Activated CD8-positive, alpha-beta memory T cell treated with anti-CD3 and anti-CD28 coated beads, Interleukin-2, amount 50 U/mL, for 24 hours (primary cell): ENCODE results near the gene ALKBH5.

ENCODE experiments used
- DNase-seq: peaks from one replicate; pipeline ENCODE4 v3.0.0-alpha.2; 2020; ENCODE audit errors: extremely low read depth

Gene ALKBH5

DNA sequence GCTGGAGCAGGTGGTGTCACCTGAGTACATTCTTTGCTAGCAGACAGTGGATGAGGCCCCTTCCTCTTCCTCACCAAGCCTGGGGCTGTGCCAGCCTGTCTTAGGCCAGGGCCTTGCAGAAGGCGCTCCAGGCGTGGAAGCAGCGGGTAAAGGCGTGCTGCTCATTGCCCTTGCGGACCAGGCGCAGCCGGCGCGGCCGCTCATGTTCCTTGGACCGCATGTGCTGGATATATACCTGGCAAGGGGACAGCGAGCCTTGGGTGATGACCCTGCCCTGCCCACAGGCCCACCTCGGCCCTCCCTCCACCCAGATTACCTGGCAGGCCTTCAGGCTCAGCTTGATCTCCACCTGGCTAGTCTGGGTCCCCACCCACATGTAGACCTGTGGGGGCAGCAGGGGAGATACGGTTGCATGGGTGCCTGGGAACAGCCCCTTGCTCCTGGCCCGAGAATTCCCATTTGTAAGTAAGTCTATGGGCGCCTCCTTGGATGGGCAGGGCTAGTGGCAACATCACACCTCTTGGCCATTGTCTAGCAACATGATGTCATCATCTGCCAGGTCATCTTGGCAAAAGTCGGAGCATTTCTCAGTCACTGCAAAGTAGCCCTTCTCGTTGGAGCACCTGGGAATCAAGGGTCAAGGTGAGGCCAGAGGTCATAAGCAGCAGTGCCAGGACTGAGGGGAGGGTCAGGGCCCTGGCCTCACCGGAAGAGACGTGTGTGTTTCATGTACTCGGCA is 61.6 kb downstream of the ALKBH5 start:
- DNase-seq: no peak

DNA sequence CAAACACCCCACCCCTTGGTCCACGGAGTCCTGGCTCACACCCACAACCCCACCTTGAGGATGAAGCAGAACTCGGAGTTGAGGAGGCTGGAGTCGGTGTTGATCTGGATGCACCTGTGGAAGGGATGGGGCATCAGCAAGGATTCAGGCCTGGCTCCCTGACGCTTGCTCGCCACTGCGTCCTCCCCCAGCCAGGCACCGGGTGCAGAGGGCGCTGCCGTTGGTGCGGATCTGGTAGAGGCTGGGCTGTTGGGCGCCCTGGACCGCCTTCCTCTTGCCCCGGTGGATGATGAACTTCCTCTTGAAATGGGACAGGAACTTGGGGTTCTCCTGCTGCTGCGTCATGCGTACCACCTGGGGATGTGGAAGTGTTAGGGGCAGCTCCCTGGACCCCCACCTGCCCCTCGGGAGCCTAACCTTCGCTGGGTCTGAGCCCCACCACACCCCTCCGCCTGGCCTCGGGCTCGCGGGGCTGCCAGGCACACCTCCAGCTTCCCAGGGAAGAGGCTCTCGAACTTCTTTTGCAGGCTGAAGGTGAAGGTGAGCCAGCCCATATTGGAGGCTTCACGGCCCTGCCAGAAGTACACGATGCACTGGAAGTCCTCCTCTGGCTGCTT is 62.6 kb downstream of the ALKBH5 start:
- no peak for DNase-seq

DNA sequence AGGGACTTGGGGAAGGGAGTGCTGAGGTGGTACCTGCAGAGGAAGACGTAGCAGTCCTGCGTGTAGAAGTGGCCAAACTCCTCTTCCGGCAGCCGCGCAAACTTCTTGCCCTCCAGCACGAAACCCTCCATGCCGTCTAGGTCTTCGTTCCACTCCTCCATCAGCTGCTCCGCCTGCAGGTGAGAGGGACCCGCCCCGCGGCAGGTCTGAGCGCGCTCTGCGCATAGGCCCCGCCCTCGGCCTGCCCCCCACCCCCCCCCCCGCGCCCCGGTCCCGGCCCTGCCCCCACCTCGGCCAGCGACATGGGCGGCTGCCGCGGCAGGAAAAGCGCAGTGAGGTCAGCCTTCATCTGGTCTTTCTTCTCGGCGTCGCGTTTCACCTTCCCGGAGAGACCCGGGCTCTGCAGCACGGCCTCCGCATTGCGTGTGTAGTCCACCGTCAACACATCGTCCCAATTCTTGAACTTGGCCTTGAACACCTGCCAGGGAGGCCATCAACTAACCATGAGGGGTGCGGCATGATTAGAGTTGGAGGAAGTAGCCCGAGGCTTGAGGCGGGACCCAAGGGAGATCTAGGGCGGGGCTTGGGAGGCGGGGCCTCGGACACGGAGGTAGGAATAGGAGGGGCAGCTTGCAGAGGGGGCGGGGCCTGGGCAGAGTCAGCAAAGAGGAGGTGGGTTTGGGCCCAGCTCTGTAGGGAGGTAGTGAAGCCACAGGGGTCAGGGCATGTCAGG is 63.4 kb downstream of the ALKBH5 start:
- no peak for DNase-seq

DNA sequence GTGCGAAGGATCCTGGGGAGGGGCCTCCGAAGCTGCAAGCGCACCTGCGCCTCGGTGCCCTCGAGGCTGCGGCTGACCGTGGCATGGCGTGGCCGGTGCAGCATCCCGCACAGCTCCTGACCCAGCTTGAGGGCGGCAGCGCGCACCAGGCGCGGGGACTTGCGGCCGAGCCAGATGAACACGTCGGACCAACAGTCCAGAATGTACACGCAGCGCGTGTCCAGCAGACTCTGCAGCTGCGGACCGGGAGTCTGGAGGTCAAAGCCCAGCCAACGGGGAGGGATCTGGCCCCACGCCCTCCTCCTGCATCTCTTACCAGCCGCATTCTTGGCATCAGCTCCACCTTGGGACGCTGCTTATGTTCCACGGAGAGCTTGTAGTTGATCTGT is 64.0 kb downstream of the ALKBH5 start:
- no peak for DNase-seq

DNA sequence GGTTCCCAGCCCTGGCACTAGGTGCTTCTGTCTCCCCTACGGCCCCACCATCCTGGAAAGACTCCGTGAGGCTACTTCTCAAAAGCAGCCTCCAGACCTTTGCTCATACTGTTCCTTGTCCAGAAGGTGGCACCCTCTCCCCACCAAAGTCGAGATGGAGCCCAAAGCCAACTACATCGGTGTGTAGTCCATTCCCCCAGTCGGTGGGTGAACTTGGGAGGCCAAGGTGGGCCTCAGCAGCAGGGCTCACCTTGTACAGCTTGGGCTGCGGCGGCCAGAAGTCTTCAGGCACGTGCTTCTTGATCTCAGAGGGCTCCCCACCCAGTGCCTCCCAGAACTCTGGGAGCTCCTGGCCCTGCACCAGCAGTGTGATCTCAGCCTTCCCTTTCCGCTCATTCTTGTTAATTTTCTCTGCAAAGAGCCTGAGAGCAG is 64.7 kb downstream of the ALKBH5 start:
- DNase-seq: no peak

DNA sequence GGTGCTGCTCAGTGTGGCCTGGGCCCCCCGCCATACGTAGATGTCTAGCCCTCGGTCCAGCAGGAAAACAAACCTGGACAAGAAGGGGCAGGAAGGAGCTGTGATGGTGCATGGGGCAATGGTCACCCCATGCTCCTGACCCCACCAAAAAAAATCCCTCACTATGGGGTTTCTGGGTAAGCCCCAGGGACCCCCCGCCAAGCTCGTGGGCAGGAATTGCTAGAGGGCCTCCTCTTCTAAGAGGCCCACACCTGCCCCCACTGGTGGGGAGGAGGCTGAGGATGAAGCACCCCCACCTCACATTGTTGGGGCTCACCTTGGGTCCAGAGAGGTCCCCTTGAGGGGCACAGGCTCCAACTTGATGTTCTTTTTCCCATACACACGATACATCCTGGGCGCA is 65.2 kb downstream of the ALKBH5 start:
- DNase-seq: no peak

DNA sequence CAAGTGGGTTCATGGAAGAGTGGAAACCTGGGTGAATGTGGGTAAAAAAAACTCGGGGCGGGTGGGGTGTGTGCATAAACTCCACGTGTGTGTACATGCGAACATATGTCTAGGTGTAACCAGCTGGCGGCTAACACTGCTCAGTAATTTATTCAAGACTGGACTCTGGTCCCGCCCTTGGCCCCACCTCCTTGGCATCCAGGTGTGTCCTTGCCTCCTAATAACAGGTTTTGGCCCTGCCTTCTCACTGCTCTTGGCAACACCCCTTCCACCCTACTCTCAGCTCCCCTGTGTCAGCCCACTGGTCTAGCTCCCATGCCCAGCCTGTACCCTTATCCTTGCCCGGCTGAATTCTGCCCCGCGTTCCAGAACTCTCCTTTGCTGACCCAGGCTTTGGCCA is 66.6 kb downstream of the ALKBH5 start:
- no peak for DNase-seq

DNA sequence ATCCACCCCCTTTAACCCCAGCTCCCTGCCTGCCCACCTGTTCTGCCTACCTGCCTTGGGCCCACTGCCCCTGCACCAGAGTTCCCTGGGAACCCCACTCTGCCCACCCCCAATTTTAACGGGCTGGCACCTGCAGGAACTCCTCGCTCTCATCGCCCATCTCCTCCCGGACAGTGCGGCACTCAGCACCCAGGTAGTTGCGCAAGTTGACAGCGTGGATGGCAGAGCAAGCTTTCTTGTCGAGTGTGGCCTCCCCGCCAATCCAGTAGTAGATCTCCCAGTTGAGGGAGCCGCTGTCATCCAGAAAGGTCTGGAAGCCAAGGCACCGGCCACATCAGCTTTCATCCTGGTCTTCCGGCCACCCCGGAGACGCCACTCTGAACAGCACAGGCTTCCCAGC is 67.1 kb downstream of the ALKBH5 start:
- DNase-seq: no peak

DNA sequence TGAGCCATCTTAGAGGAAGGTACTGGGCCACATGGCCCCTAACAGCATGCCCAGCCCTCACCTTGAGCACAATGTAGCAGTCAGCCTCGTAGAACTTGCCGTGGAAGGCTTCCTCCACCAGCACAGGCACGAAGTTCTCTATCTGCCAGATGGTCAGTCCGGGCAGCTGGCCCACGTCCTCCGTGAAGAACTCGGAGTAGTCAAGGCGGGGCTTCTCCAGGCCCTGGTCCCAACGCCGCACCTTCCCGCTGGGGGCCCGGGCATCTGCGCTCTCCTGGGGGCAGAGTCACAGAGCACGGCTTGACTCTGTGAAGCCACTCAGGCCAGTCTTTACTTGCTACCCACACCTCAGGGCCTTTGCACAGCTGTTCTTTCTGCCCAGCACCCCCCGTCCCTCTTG is 67.6 kb downstream of the ALKBH5 start:
- no peak for DNase-seq

DNA sequence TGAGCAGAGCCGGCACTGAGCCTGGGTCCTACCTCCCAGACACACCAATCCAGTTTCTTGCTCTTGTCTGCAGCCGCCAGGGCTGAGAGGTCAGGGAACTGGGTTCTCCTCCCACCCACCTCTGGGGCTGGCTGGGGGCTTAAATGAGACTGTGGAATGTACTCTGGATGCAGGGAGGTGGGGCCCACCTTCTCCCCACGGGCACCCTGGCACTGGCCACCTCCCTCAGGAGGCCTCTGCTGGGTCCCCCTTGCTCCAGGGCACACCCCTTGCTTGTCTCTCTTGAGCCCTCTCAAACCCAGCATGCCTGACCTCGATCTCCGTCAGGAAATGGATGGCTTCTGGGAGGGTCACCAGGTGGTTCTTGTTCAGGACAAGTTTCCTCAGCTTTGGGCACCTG is 68.5 kb downstream of the ALKBH5 start:
- DNase-seq: no peak

DNA sequence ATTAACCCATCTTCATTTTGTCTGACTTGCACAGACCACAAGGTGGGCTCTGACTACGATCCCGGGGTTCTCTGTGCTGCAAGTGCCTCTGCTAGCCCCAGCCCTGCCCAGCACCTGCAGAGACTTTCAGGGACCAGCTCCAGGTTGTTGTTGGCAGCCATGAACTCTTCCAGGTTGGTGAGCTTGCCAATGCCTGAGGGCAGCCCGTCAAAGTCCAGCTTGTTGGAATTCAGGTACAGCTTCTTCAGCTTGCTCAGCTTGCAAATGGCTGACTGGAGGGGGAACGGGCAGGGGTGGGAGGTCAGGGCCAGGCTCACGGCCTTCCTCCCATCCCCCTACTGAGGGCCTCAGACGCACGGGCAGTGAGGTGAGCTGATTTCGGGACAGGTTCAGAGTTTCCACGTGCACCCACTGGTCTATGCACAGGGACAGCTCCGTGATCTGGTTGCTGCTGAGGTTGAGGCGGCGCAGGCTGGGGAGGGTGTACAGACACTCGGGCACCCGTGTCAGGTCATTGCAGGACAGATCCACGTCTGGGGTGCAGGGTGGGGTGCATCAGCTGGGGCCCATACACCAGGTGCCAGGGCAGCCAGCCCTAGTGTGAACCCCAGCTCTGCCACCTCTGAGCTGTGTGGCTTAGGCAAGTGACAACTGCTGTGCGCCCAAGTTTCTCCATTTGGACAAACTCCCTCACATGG is 69.7 kb downstream of the ALKBH5 start:
- DNase-seq: no peak

DNA sequence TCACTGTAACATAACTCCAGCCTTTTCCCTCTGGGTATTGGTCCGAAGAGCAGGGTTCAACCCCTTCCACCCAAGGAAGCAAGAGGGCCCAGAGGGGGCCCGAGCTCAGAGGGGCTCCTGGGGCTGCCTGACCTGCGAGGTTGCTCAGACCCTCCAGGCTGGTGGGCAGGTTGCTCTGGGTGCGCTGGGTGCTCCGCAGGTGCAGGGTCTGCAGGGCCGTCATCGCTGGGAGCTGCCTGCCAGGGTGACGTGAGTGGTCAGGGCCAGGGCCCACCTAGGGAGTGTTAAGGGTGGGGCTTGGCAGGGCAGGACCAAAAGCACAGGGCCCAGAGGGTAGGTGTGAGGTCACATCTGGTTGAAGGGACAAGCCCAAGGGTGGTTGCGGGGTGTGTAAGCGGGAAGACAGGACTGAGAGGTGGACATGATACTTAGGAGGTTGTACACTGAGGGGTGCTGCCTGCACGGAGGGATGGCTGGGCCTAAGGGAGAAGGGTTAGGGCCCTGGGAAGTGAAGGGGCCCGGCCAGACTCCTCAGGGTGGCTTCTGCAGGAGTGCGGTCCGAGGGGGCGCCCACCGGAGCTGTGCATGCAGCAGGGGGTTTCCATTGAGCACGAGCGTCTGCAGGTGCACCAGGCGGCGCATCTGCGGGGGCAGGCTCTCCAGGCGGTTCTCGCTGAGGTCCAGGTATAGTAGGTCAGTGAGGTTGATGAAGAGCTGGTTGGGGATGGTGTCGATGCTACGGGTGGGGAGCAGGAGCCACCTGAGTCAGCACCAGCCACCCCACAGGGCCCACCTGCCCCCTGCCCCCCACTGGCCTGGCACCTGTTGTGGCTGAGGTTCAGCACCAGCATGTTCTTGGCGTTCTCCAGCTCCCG is 70.6 kb downstream of the ALKBH5 start:
- DNase-seq: no peak

DNA sequence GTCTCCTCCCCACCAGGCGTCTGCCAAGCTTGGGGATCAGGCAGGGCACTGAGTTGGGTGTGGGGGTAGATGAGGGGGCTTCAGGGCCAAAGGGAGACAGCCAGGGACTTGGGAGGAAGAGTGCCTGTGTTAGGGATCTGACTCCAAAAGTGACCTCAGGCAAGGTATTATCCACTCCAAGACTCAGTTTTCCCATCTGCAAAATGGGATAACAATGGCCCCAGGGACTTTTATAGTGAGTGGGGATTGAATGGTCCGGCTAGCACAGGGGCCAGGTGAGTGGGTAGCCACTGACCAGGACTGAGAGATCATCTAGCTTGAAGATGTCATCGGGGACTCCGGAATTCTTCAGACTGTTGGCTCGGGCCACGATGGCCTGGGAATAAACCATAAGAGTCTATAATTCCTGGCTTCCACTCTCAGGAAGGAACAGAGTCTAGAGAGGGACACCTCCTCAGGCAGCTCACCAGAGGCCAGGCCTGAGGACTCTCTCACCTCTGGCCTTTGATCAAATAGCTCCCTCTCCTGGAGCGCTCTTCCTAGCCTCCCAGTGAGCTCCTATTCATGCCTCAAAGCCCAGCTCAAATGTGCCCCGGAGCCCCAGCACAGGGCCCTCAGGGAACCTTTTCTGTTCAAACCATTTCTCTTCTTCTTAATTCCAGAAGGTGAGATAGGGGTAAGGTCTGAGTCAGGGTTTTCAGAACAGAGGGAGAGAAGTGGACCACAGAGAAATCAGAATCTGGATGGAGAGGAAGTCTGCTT is 71.4 kb downstream of the ALKBH5 start:
- no peak for DNase-seq

DNA sequence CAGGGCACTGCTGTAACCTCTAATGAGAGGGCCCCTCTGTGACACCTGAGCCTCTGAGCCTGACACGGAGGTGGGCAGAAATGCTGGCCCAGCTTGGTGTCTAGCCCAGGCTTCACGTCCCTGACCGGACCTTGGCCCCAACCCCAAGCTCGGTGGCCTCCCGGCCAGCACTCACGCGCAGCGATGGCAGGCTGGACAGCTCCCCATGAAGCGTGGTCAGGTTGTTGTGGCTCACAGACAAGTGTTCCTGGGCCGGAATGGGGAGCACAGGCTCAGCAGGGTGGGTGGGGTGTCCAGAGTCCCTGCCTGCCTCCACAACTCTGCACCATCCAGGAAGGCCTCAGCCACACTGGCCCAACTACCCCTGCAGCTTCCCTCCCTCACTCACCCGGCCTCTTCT is 72.7 kb downstream of the ALKBH5 start:
- DNase-seq: no peak

DNA sequence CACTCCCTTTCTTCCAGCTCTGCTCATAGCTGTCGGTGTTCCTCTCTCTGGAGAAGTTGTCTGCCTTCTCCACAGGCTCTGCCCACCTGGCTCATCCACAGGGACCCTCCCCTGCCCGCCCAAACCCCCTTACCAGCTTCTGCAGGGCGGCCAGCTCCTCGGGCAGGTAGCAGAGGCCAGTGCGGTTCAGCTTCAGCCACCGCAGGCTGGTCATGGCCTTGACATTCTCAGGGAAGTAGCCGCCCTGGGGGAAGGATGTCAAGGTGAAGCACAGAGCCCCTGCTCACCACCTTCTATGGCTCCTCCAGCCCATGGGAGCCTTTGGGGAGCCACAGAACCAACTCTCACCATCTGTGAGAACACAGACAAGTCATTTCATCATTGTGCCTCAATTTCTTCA is 73.1 kb downstream of the ALKBH5 start:
- no peak for DNase-seq

DNA sequence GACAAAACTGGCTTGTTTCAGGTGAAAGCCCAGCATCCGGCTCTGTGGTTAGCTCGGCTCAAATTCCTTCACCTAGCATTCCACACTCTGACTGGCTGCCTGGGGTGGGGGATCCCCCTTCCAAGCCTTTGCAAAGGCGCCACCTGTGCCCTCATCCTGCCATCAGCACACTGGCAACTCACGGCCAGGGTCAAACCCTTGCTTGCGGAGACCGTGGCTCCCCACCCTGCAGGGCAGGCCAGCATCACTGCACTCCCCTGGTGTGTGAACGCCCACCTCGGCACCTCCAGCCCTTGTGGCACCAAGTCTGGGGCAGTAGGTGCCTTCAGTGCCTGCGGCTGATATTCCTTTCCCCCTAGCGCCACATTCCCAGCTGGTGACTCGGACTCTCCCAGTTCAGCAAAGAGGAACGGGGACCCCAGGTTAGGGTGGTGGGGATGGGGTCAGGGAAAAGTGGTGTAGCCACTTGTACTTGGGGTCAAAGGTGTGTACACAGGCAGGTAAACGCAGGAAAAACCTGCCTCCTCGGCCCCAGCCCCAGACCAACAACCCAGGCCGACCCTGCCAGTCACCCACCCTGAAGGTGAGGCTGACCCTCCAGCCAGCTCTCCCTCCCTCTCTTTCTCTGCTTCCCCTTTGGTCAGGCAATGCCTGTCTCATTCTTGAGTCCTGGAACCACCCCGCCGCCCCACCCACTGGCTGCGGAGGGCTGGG is 73.8 kb downstream of the ALKBH5 start:
- no peak for DNase-seq

DNA sequence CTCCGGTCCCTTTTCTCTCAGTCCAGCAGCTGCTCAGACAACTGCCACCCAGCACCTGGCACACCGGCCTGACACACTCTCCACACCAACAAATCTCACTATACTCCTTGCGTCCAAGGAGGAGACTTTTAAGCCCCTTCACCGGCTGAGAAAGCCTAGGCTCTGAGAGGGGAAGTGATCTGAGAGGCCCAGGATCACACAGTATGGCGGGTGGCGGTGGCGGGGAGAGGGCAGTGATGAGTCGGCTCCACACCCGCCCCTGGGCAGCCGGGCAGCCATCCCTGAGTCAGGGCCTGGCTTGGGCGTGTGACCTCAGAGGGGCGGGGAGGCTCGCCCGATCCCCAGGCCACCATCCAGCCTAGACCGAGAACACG is 74.3 kb downstream of the ALKBH5 start:
- no peak for DNase-seq

DNA sequence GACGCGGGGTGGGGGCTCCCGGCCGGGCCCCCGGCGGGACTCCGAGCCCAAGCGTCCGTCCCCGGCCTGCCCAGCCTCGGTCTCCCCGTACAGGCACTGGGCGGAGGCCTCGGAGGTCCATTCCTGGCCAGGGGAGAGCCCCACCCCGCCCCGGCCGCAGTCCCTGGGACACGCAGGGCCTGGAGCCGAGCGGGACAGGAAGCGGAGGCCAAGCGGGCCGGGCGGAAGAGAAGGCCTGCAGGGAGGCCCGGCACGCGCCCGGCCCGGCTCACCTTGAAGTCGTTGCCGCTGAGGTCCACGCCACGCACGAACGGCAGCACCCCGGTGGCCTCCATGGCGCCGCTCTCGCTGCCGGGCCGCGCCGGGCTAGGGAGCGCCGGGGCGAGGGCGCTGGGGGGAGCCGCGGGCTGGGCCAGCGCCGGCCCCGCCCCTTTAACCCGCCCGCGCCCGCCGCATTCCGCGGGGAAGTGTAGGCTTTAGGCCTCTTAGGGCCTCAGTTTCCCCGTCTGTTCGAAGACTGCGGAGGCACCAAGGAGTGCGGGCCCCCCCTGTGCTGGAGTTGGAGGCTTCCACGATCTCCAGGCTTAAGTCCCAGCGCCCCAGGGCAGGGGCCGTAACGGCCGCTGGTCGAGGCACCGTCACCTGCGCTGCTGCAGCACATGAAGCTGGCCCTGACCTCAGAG is 74.9 kb downstream of the ALKBH5 start, which contains the start of gene FLII:
Gene FLII, minus strand, starts transcription at position 383 of the 683 bp plus-strand sequence. Its CDS starts 48 bp downstream, at position 335.
- DNase-seq: no peak
